DOHH2 (cell line): ENCODE measurements around the gene AP3S1.

ENCODE experiments used
- H3F3A ChIP-seq: fragments of 200-600 bp; sonication (generic), shearing (Covaris generic); 2 replicates; pipeline ENCODE4 v1.6.0; 2016; ENCODE audit warnings: antibody characterized with exemption, mild to moderate bottlenecking; ENCODE audit not compliant: control insufficient read depth, insufficient read depth
- H3K27ac ChIP-seq: fragments of 200-600 bp; sonication (generic); 2 replicates; pipeline ENCODE4 v1.5.1; 2014; ENCODE audit warnings: low read depth, mild to moderate bottlenecking, low read length, moderate library complexity
- H3K27me3 ChIP-seq: fragments of 200-600 bp; sonication (generic); 2 replicates; pipeline ENCODE4 v1.6.1; 2014; ENCODE audit warnings: mild to moderate bottlenecking, low read length, mixed read lengths; ENCODE audit not compliant: control insufficient read depth
- H3K36me3 ChIP-seq: fragments of 200-600 bp; sonication (generic); 2 replicates; pipeline ENCODE4 v1.6.1; 2014; ENCODE audit warnings: mild to moderate bottlenecking, low read length, moderate library complexity, mixed read lengths; ENCODE audit not compliant: control insufficient read depth
- H3K4me1 ChIP-seq: fragments of 200-600 bp; sonication (generic); 2 replicates; pipeline ENCODE4 v1.6.1; 2014; ENCODE audit warnings: mild to moderate bottlenecking, low read length, mixed read lengths; ENCODE audit not compliant: control insufficient read depth
- H3K4me2 ChIP-seq: fragments of 200-600 bp; sonication (generic); 2 replicates; pipeline ENCODE4 v1.6.0; 2014; ENCODE audit warnings: mild to moderate bottlenecking, low read length, moderate library complexity
- H3K4me3 ChIP-seq: fragments of 200-600 bp; sonication (generic); 2 replicates; pipeline ENCODE4 v1.5.1; 2014; ENCODE audit warnings: mild to moderate bottlenecking, low read length, mixed read lengths
- H3K79me2 ChIP-seq: fragments of 200-600 bp; sonication (generic); 2 replicates; pipeline ENCODE4 v1.6.1; 2014; ENCODE audit warnings: mild to moderate bottlenecking, low read length, mixed read lengths; ENCODE audit not compliant: control insufficient read depth
- H3K9me2 ChIP-seq: fragments of 200-600 bp; sonication (generic); replicated peaks from 2 replicates; pipeline ENCODE4 v1.6.1; 2014; ENCODE audit warnings: mild to moderate bottlenecking, low read length, mixed read lengths; ENCODE audit not compliant: control insufficient read depth
- H3K9me3 ChIP-seq: fragments of 200-600 bp; sonication (generic); 2 replicates; pipeline ENCODE4 v1.6.1; 2014; ENCODE audit warnings: antibody characterized with exemption, low read length, mixed read lengths; ENCODE audit not compliant: control insufficient read depth, insufficient read depth
- H4K20me1 ChIP-seq: fragments of 200-600 bp; sonication (generic); 2 replicates; pipeline ENCODE4 v1.6.0; 2014; ENCODE audit warnings: low read depth, mild to moderate bottlenecking, antibody characterized with exemption, low read length, moderate library complexity; ENCODE audit not compliant: control insufficient read depth, insufficient read depth
- CTCF ChIP-seq: fragments of 200-600 bp; sonication (generic); IDR thresholded peaks from one replicate; pipeline ENCODE4 v1.5.1; 2014; ENCODE audit warnings: antibody characterized with exemption, mild to moderate bottlenecking, low read depth, low read length; ENCODE audit not compliant: poor library complexity, severe bottlenecking
- EZH2phosphoT487 ChIP-seq: fragments of 200-600 bp; sonication (generic); IDR thresholded peaks from 2 replicates; pipeline ENCODE4 v1.6.1; 2017; ENCODE audit warnings: borderline replicate concordance, mild to moderate bottlenecking, antibody characterized with exemption, low read length, moderate library complexity, mixed read lengths

Gene AP3S1

GRCh38 chr5:115816226-115817081, 25.3 kb upstream of the AP3S1 start, which contains the start of gene CDO1:
Gene CDO1, minus strand, starts transcription at chr5:115816659. Its CDS starts 262 bp downstream, at chr5:115816397.
- Histone ChIP-seq H4K20me1 (no peaks in the 10 kb centered on the region), H3K4me3 (no peak within 1 kb of the TSS), H3K36me3 (no peaks in the 10 kb centered on the region), H3K79me2 (no peaks in the 10 kb centered on the region), H3K4me1 (no peaks in the 10 kb centered on the region), H3K9me2 (no peaks in the 10 kb centered on the region), H3F3A (no peaks in the 10 kb centered on the region), H3K27ac (no peak within 1 kb of the TSS), H3K27me3 (no peaks in the 10 kb centered on the region), H3K9me3 (peaks cover 13% of the 10 kb centered on the region; the same call in 1 of the 2 replicates), H3K4me2 (no peak within 1 kb of the TSS)
- no peak for TF ChIP-seq EZH2phosphoT487
- no peak for TF ChIP-seq CTCF

- H3K27me3 ChIP-seq, result no peaks in the 10 kb centered on the region
- peaks cover 13% of the 10 kb centered on the region; the same call in 1 of the 2 replicates for H3K9me3 ChIP-seq
- H3F3A ChIP-seq, result no peaks in the 10 kb centered on the region
- no peaks in the 10 kb centered on the region for H3K79me2 ChIP-seq
- no peaks in the 10 kb centered on the region for H4K20me1 ChIP-seq
- H3K4me2 ChIP-seq, result no peak overlapping the region
- no peak overlapping the region for H3K4me3 ChIP-seq
- TF ChIP-seq EZH2phosphoT487 (no peak), CTCF (no peak)
- H3K36me3 ChIP-seq, result no peaks in the 10 kb centered on the region
- H3K9me2 ChIP-seq, result no peaks in the 10 kb centered on the region
- H3K27ac ChIP-seq, result no peak overlapping the region
- no peaks in the 10 kb centered on the region for H3K4me1 ChIP-seq
These were observed 24.3 kb upstream of the AP3S1 start for GRCh38 chr5:115817386-115817785.

GRCh38 chr5:115818821-115819220, 22.9 kb upstream of the AP3S1 start:
- Histone ChIP-seq H3K79me2 (no peaks in the 10 kb centered on the region), H3K4me1 (no peaks in the 10 kb centered on the region), H3K27me3 (no peaks in the 10 kb centered on the region), H3K9me3 (peaks cover 13% of the 10 kb centered on the region; the same call in 1 of the 2 replicates), H3K36me3 (no peaks in the 10 kb centered on the region), H3K4me3 (no peak overlapping the region), H3K4me2 (no peak overlapping the region), H3F3A (no peaks in the 10 kb centered on the region), H3K27ac (no peak overlapping the region), H3K9me2 (no peaks in the 10 kb centered on the region), H4K20me1 (no peaks in the 10 kb centered on the region)
- TF ChIP-seq EZH2phosphoT487 (no peak), CTCF (no peak)
